NCI-H2107 (cell line): Measurements from ENCODE around the gene SPOCK1.
"Not testable (repeated sequence)": the region's sequence is repeated elsewhere in the genome, so short reads cannot be mapped to it uniquely, and the experiment has no call there.

Experiments used
- DNase-seq: peaks from one replicate; lab custom pipeline; 2025; lab: John Stamatoyannopoulos, UW

SPOCK1 gene

GRCh38 chr5:137022725-137023124 is 476.4 kb downstream of the SPOCK1 start:
- DNase-seq = no peak

- DNase-seq = no peak
Observed at GRCh38 chr5:137022043-137022442, 477.1 kb downstream of the SPOCK1 start.

- no peak for DNase-seq
Observed at GRCh38 chr5:137019229-137019628, 479.9 kb downstream of the SPOCK1 start.

- DNase-seq = no peak
Observed at GRCh38 chr5:137016783-137017324, 482.3 kb downstream of the SPOCK1 start.

GRCh38 chr5:137015540-137016116 is 483.5 kb downstream of the SPOCK1 start:
- no peak for DNase-seq

GRCh38 chr5:137014731-137015130 is 484.4 kb downstream of the SPOCK1 start:
- no peak for DNase-seq

- DNase-seq = no peak
Observed at GRCh38 chr5:137010226-137010625, 488.9 kb downstream of the SPOCK1 start.

- DNase-seq = no peak
Observed at GRCh38 chr5:137004279-137004678, 494.8 kb downstream of the SPOCK1 start.

GRCh38 chr5:137001026-137001569 is 498.0 kb downstream of the SPOCK1 start:
- no peak for DNase-seq

GRCh38 chr5:136999787-137000186 is 499.3 kb downstream of the SPOCK1 start:
- DNase-seq = no peak

- no peak for DNase-seq
Observed at GRCh38 chr5:136998854-136999357, 500.2 kb downstream of the SPOCK1 start.

GRCh38 chr5:136994154-136994553 is 505.0 kb downstream of the SPOCK1 start:
- no peak for DNase-seq

GRCh38 chr5:136992796-136993489 is 506.2 kb downstream of the SPOCK1 start:
- DNase-seq = no peak

- no peak for DNase-seq
Observed at GRCh38 chr5:136985785-136986475, 513.2 kb downstream of the SPOCK1 start.

- no peak for DNase-seq
Observed at GRCh38 chr5:136984772-136985446, 514.2 kb downstream of the SPOCK1 start.

GRCh38 chr5:136981936-136982335 is 517.2 kb downstream of the SPOCK1 start:
- DNase-seq = no peak

- no peak for DNase-seq
Observed at GRCh38 chr5:136979131-136979530, 520.0 kb downstream of the SPOCK1 start.

GRCh38 chr5:136963504-136963903 is 535.6 kb downstream of the SPOCK1 start:
- no peak for DNase-seq

- no peak for DNase-seq
Observed at GRCh38 chr5:136957428-136957827, 541.7 kb downstream of the SPOCK1 start.

- DNase-seq = not testable (repeated sequence)
Observed at GRCh38 chr5:136954142-136954541, 545.0 kb downstream of the SPOCK1 start.

GRCh38 chr5:136953346-136954069 is 545.6 kb downstream of the SPOCK1 start:
- not testable (repeated sequence) for DNase-seq
